ENCODE results near the gene DCPS.
A peak's percentile ranks its signal among the peaks of the same experiment; 100 is the strongest.
"Not testable (repeated sequence)": the region's sequence is repeated elsewhere in the genome, so short reads cannot be mapped to it uniquely, and the experiment has no call there.

DCPS gene

GRCh38 chr11:126384449-126385070 is 80.7 kb downstream of the DCPS start:
- DNase-seq (ENCODE audit: insufficient read length, low spot score) (no peak), FAIRE-seq (peak; percentile 65)
- no peak for TF ChIP-seq POLR2A (IDR thresholded peaks at IDR 0.05; ENCODE audit: low read depth, low read length)
- no peak for TF ChIP-seq SPI1 (IDR thresholded peaks at IDR 0.05; ENCODE audit: low read depth, low read length)
- TF ChIP-seq POLR2AphosphoS5 (IDR thresholded peaks at IDR 0.05; ENCODE audit: low read depth, low read length), result no peak
- TF ChIP-seq POU2F2 (IDR thresholded peaks at IDR 0.05; ENCODE audit: low read depth, low read length), result no peak
- no peak for TF ChIP-seq TAF1 (IDR thresholded peaks at IDR 0.05; ENCODE audit: low read depth, low read length)
- TF ChIP-seq PAX5 (IDR thresholded peaks at IDR 0.05; ENCODE audit: insufficient read depth, low read length, severe bottlenecking), result no peak

GRCh38 chr11:126385991-126386728 is 82.3 kb downstream of the DCPS start:
- no peak for DNase-seq (ENCODE audit: insufficient read length, low spot score)
- FAIRE-seq, result peak; percentile 48
- TF ChIP-seq SPI1 (IDR thresholded peaks at IDR 0.05; ENCODE audit: low read depth, low read length) (no peak), POLR2AphosphoS5 (IDR thresholded peaks at IDR 0.05; ENCODE audit: low read depth, low read length) (no peak), POLR2A (IDR thresholded peaks at IDR 0.05; ENCODE audit: low read depth, low read length) (no peak), POU2F2 (IDR thresholded peaks at IDR 0.05; ENCODE audit: low read depth, low read length) (no peak), TAF1 (IDR thresholded peaks at IDR 0.05; ENCODE audit: low read depth, low read length) (no peak), PAX5 (IDR thresholded peaks at IDR 0.05; ENCODE audit: insufficient read depth, low read length, severe bottlenecking) (no peak)

GRCh38 chr11:126386729-126387071 is 82.8 kb downstream of the DCPS start:
- DNase-seq (ENCODE audit: insufficient read length, low spot score), result not testable (repeated sequence)
- peak; percentile 63 for FAIRE-seq

GRCh38 chr11:126387857-126388256 is 84.0 kb downstream of the DCPS start:
- TF ChIP-seq PAX5 (IDR thresholded peaks at IDR 0.05; ENCODE audit: insufficient read depth, low read length, severe bottlenecking), result no peak
- TF ChIP-seq POU2F2 (IDR thresholded peaks at IDR 0.05; ENCODE audit: low read depth, low read length), result no peak
- DNase-seq (ENCODE audit: insufficient read length, low spot score), result no peak
- FAIRE-seq, result no peak

- DNase-seq (ENCODE audit: insufficient read length, low spot score) (no peak), FAIRE-seq (no peak)
- TF ChIP-seq POLR2A (IDR thresholded peaks at IDR 0.05; ENCODE audit: low read depth, low read length) (no peak), SPI1 (IDR thresholded peaks at IDR 0.05; ENCODE audit: low read depth, low read length) (no peak), POU2F2 (IDR thresholded peaks at IDR 0.05; ENCODE audit: low read depth, low read length) (no peak), TAF1 (IDR thresholded peaks at IDR 0.05; ENCODE audit: low read depth, low read length) (no peak), POLR2AphosphoS5 (IDR thresholded peaks at IDR 0.05; ENCODE audit: low read depth, low read length) (no peak), PAX5 (IDR thresholded peaks at IDR 0.05; ENCODE audit: insufficient read depth, low read length, severe bottlenecking) (no peak)
These were observed 86.5 kb downstream of the DCPS start for GRCh38 chr11:126390272-126390867.

- DNase-seq (ENCODE audit: insufficient read length, low spot score), result no peak
- no peak for FAIRE-seq
- TF ChIP-seq POLR2A (IDR thresholded peaks at IDR 0.05; ENCODE audit: low read depth, low read length) (no peak), SPI1 (IDR thresholded peaks at IDR 0.05; ENCODE audit: low read depth, low read length) (no peak), POLR2AphosphoS5 (IDR thresholded peaks at IDR 0.05; ENCODE audit: low read depth, low read length) (no peak), TAF1 (IDR thresholded peaks at IDR 0.05; ENCODE audit: low read depth, low read length) (no peak), POU2F2 (IDR thresholded peaks at IDR 0.05; ENCODE audit: low read depth, low read length) (no peak), PAX5 (IDR thresholded peaks at IDR 0.05; ENCODE audit: insufficient read depth, low read length, severe bottlenecking) (no peak)
These were observed 87.6 kb downstream of the DCPS start for GRCh38 chr11:126391286-126391954.

GRCh38 chr11:126391970-126392632 is 88.2 kb downstream of the DCPS start:
- DNase-seq (ENCODE audit: insufficient read length, low spot score) (no peak), FAIRE-seq (peak; percentile 70)
- TF ChIP-seq POLR2AphosphoS5 (IDR thresholded peaks at IDR 0.05; ENCODE audit: low read depth, low read length), result no peak
- TF ChIP-seq POU2F2 (IDR thresholded peaks at IDR 0.05; ENCODE audit: low read depth, low read length), result no peak

GRCh38 chr11:126392633-126393013 is 88.8 kb downstream of the DCPS start:
- peak; percentile 40 for FAIRE-seq
- TF ChIP-seq POU2F2 (IDR thresholded peaks at IDR 0.05; ENCODE audit: low read depth, low read length) (no peak), SPI1 (IDR thresholded peaks at IDR 0.05; ENCODE audit: low read depth, low read length) (no peak), TAF1 (IDR thresholded peaks at IDR 0.05; ENCODE audit: low read depth, low read length) (no peak), PAX5 (IDR thresholded peaks at IDR 0.05; ENCODE audit: insufficient read depth, low read length, severe bottlenecking) (no peak), POLR2AphosphoS5 (IDR thresholded peaks at IDR 0.05; ENCODE audit: low read depth, low read length) (no peak), POLR2A (IDR thresholded peaks at IDR 0.05; ENCODE audit: low read depth, low read length) (no peak)
- DNase-seq (ENCODE audit: insufficient read length, low spot score), result no peak

- FAIRE-seq (no peak), DNase-seq (ENCODE audit: insufficient read length, low spot score) (no peak)
- TF ChIP-seq POLR2AphosphoS5 (IDR thresholded peaks at IDR 0.05; ENCODE audit: low read depth, low read length) (no peak), PAX5 (IDR thresholded peaks at IDR 0.05; ENCODE audit: insufficient read depth, low read length, severe bottlenecking) (no peak), POLR2A (IDR thresholded peaks at IDR 0.05; ENCODE audit: low read depth, low read length) (no peak), SPI1 (IDR thresholded peaks at IDR 0.05; ENCODE audit: low read depth, low read length) (no peak), POU2F2 (IDR thresholded peaks at IDR 0.05; ENCODE audit: low read depth, low read length) (no peak), TAF1 (IDR thresholded peaks at IDR 0.05; ENCODE audit: low read depth, low read length) (no peak)
These were observed 89.3 kb downstream of the DCPS start for GRCh38 chr11:126393143-126393542.

All from GM12891 (cell line).